Stimulated activated memory B cell treated with anti-CD40 and anti-IgM and Interleukin-4, amounts not matched to agents 10 μg/mL and 1 μg/mL and 100 μg/mL, for 72 hours (primary cell): ENCODE data around the gene RAB27A.
"Not testable (repeated sequence)": the region's sequence is repeated elsewhere in the genome, so short reads cannot be mapped to it uniquely, and the experiment has no call there.

Experiments used
- ATAC-seq: fragments of 150-1000 bp; cut with Tn5 transposase; 2 replicates; pipeline ENCODE4 v1.10.0; 2021
- H3K27ac Mint-ChIP-seq: one replicate; pipeline ENCODE4 v1.8.0; 2022; ENCODE audit warnings: mild to moderate bottlenecking, mixed read lengths
- H3K27me3 Mint-ChIP-seq: one replicate; pipeline ENCODE4 v1.8.0; 2022; ENCODE audit warnings: mixed read lengths
- H3K36me3 Mint-ChIP-seq: one replicate; pipeline ENCODE4 v1.8.0; 2022; ENCODE audit warnings: mixed read lengths
- H3K4me1 Mint-ChIP-seq: one replicate; pipeline ENCODE4 v1.8.0; 2022; ENCODE audit warnings: mixed read lengths
- H3K4me3 Mint-ChIP-seq: one replicate; pipeline ENCODE4 v1.8.0; 2022; ENCODE audit warnings: mild to moderate bottlenecking, moderate library complexity, mixed read lengths
- H3K9me3 Mint-ChIP-seq: one replicate; pipeline ENCODE4 v1.8.0; 2022; ENCODE audit warnings: mixed read lengths

Gene RAB27A

GRCh38 chr15:55288006-55288717 lies 1.5 kb downstream of the RAB27A start:
- Mint-ChIP-seq H3K4me1 (peaks cover 45% of the 10 kb centered on the region), H3K4me3 (peak overlapping the region; percentile 87), H3K9me3 (no peaks in the 10 kb centered on the region), H3K27me3 (no peaks in the 10 kb centered on the region), H3K27ac (peak overlapping the region; percentile 72), H3K36me3 (no peaks in the 10 kb centered on the region)
- ATAC-seq: no peak

GRCh38 chr15:55286442-55287189 lies 3.0 kb downstream of the RAB27A start:
- not testable (repeated sequence) for ATAC-seq, H3K27ac Mint-ChIP-seq, H3K4me3 Mint-ChIP-seq, H3K9me3 Mint-ChIP-seq, H3K27me3 Mint-ChIP-seq, H3K36me3 Mint-ChIP-seq
- H3K4me1 Mint-ChIP-seq: peaks cover 56% of the 10 kb centered on the region

- Mint-ChIP-seq H3K27me3 (no peaks in the 10 kb centered on the region), H3K4me3 (no peak overlapping the region), H3K4me1 (peaks cover 60% of the 10 kb centered on the region), H3K9me3 (no peaks in the 10 kb centered on the region), H3K36me3 (no peaks in the 10 kb centered on the region), H3K27ac (no peak overlapping the region)
- no peak for ATAC-seq
These were observed 5.2 kb downstream of the RAB27A start for GRCh38 chr15:55284426-55284825.

- Mint-ChIP-seq H3K27me3 (no peaks in the 10 kb centered on the region), H3K36me3 (no peaks in the 10 kb centered on the region)
These were observed 6.0 kb downstream of the RAB27A start for GRCh38 chr15:55283379-55284147.

GRCh38 chr15:55282284-55282833 lies 7.3 kb downstream of the RAB27A start:
- H3K27me3 Mint-ChIP-seq: no peaks in the 10 kb centered on the region
- H3K4me3 Mint-ChIP-seq: no peak overlapping the region
- H3K4me1 Mint-ChIP-seq: peaks cover 62% of the 10 kb centered on the region
- no peak for ATAC-seq
- H3K36me3 Mint-ChIP-seq: no peaks in the 10 kb centered on the region
- peak overlapping the region; percentile 27 for H3K27ac Mint-ChIP-seq
- no peaks in the 10 kb centered on the region for H3K9me3 Mint-ChIP-seq

More at GRCh38 chr15:55283379-55284147, 6.0 kb downstream of the RAB27A start:
- ATAC-seq: no peak
- Mint-ChIP-seq H3K27ac (peak overlapping the region; percentile 27), H3K4me3 (no peak overlapping the region), H3K4me1 (peaks cover 63% of the 10 kb centered on the region), H3K9me3 (no peaks in the 10 kb centered on the region)

- no peaks in the 10 kb centered on the region for H3K27me3 Mint-ChIP-seq
- no peaks in the 10 kb centered on the region for H3K36me3 Mint-ChIP-seq
- ATAC-seq: no peak
- H3K27ac Mint-ChIP-seq: peak overlapping the region; percentile 27
- H3K4me3 Mint-ChIP-seq: no peak overlapping the region
- peaks cover 63% of the 10 kb centered on the region for H3K4me1 Mint-ChIP-seq
- H3K9me3 Mint-ChIP-seq: no peaks in the 10 kb centered on the region
These were observed 7.9 kb downstream of the RAB27A start for GRCh38 chr15:55281517-55282228.

- not testable (repeated sequence) for H3K27me3 Mint-ChIP-seq, H3K4me3 Mint-ChIP-seq, H3K36me3 Mint-ChIP-seq, H3K9me3 Mint-ChIP-seq, ATAC-seq
- H3K4me1 Mint-ChIP-seq: peaks cover 58% of the 10 kb centered on the region
- H3K27ac Mint-ChIP-seq: peak overlapping the region; percentile 84
These were observed 9.0 kb downstream of the RAB27A start for GRCh38 chr15:55280589-55280988.

- peak; percentile 80 for ATAC-seq
- Mint-ChIP-seq H3K36me3 (no peaks in the 10 kb centered on the region), H3K4me1 (peaks cover 58% of the 10 kb centered on the region), H3K9me3 (no peaks in the 10 kb centered on the region), H3K27ac (peak overlapping the region; percentile 84), H3K4me3 (no peak overlapping the region), H3K27me3 (no peaks in the 10 kb centered on the region)
These were observed 9.8 kb downstream of the RAB27A start for GRCh38 chr15:55279746-55280351.

GRCh38 chr15:55279100-55279745 lies 10.4 kb downstream of the RAB27A start:
- Mint-ChIP-seq H3K36me3 (peaks cover under 1% of the 10 kb centered on the region), H3K4me1 (peaks cover 51% of the 10 kb centered on the region), H3K4me3 (no peak overlapping the region), H3K27ac (peak overlapping the region; percentile 84), H3K27me3 (no peaks in the 10 kb centered on the region), H3K9me3 (no peaks in the 10 kb centered on the region)
- ATAC-seq: no peak

- peaks cover 8% of the 10 kb centered on the region for H3K36me3 Mint-ChIP-seq
- H3K4me3 Mint-ChIP-seq: no peak overlapping the region
- peaks cover 51% of the 10 kb centered on the region for H3K4me1 Mint-ChIP-seq
- peak overlapping the region; percentile 90 for H3K27ac Mint-ChIP-seq
- no peaks in the 10 kb centered on the region for H3K9me3 Mint-ChIP-seq
- no peaks in the 10 kb centered on the region for H3K27me3 Mint-ChIP-seq
- no peak for ATAC-seq
These were observed 11.9 kb downstream of the RAB27A start for GRCh38 chr15:55277715-55278114.

- peaks cover 8% of the 10 kb centered on the region for H3K36me3 Mint-ChIP-seq
- peak; percentile 84 for ATAC-seq
These were observed 12.5 kb downstream of the RAB27A start for GRCh38 chr15:55277116-55277564.

GRCh38 chr15:55276324-55276723 lies 13.3 kb downstream of the RAB27A start:
- ATAC-seq: no peak
- Mint-ChIP-seq H3K27me3 (no peaks in the 10 kb centered on the region), H3K36me3 (peaks cover 8% of the 10 kb centered on the region), H3K4me1 (peaks cover 46% of the 10 kb centered on the region), H3K4me3 (no peak overlapping the region), H3K9me3 (no peaks in the 10 kb centered on the region), H3K27ac (peak overlapping the region; percentile 90)

More at GRCh38 chr15:55277116-55277564, 12.5 kb downstream of the RAB27A start:
- Mint-ChIP-seq H3K4me3 (peak overlapping the region; percentile 21), H3K27ac (peak overlapping the region; percentile 90), H3K27me3 (no peaks in the 10 kb centered on the region), H3K9me3 (no peaks in the 10 kb centered on the region), H3K4me1 (peaks cover 48% of the 10 kb centered on the region)

- H3K9me3 Mint-ChIP-seq: no peaks in the 10 kb centered on the region
- H3K27me3 Mint-ChIP-seq: no peaks in the 10 kb centered on the region
- H3K4me1 Mint-ChIP-seq: peaks cover 44% of the 10 kb centered on the region
- no peak for ATAC-seq
- no peak overlapping the region for H3K27ac Mint-ChIP-seq
- peaks cover 39% of the 10 kb centered on the region for H3K36me3 Mint-ChIP-seq
- H3K4me3 Mint-ChIP-seq: no peak overlapping the region
These were observed 19.3 kb downstream of the RAB27A start for GRCh38 chr15:55270291-55270690.
